Panc1 (cell line): ENCODE results near the gene ADGRB3. TPM values are rescaled to one million over a fixed set of nuclear protein-coding genes. Genes with fewer than 3 reads are reported as not detected.

Experiments
- ATAC-seq: fragments of 200-7000 bp; cut with Tn5 transposase; 2 replicates; pipeline ENCODE4 v1.9.1; 2020; ENCODE audit warnings: mild to moderate bottlenecking, moderate library complexity
- BruUV-seq: library from RNA; stranded (reverse); fragments of 400-500 nt; replicated peaks from 2 replicates; lab custom pipeline; 2021; lab: Mats Ljungman, UMichigan
- CTCF ChIA-PET: fragments of 300-600 bp; sonication (Branson Sonifier 250); formaldehyde crosslinking; loops from one replicate; lab custom pipeline; 2022; ENCODE audit warnings: antibody characterized with exemption; lab: Charles Lee
- POLR2A ChIA-PET: fragments of 300-600 bp; sonication (Branson Sonifier 250); formaldehyde crosslinking; loops from one replicate; lab custom pipeline; 2022; ENCODE audit warnings: antibody characterized with exemption; lab: Charles Lee
- DNase-seq: peaks from one replicate; pipeline ENCODE4 v3.0.0-alpha.2; 2010; ENCODE audit warnings: low read depth, low spot score
- H3K27ac ChIP-seq: 2 replicates; pipeline ENCODE4 v1.5.1; 2011; ENCODE audit warnings: mild to moderate bottlenecking, low read length, inconsistent platforms
- H3K27me3 ChIP-seq: fragments of 200-500 bp; sonication (Bioruptor generic); 2 replicates; pipeline ENCODE4 v1.6.0; 2014; ENCODE audit warnings: low read length, inconsistent platforms; ENCODE audit not compliant: control insufficient read depth, insufficient read depth
- H3K36me3 ChIP-seq: fragments of 200-500 bp; sonication (Bioruptor generic); 2 replicates; pipeline ENCODE4 v1.5.1; 2014; ENCODE audit warnings: inconsistent platforms, mild to moderate bottlenecking, low read length, moderate library complexity; ENCODE audit not compliant: control insufficient read depth, insufficient read depth
- H3K4me1 ChIP-seq: 2 replicates; pipeline ENCODE4 v1.5.1; 2011; ENCODE audit warnings: inconsistent platforms, mild to moderate bottlenecking, low read length, moderate library complexity; ENCODE audit not compliant: control insufficient read depth, insufficient read depth
- H3K4me3 ChIP-seq, 2 experiments: 2 replicates each; pipeline ENCODE4 v1.5.1; 2011 to 2012; ENCODE audit warnings: low read depth in 2 of 2, low read length in 2 of 2, mild to moderate bottlenecking in 2 of 2, inconsistent platforms in 1 of 2, moderate library complexity in 1 of 2
- H3K9me3 ChIP-seq: fragments of 200-500 bp; sonication (Bioruptor generic); 2 replicates; pipeline ENCODE4 v1.5.1; 2014; ENCODE audit warnings: low read depth, mild to moderate bottlenecking, inconsistent platforms, low read length, moderate library complexity; ENCODE audit not compliant: control insufficient read depth, insufficient read depth
- CTCF ChIP-seq: fragments of 450-650 bp; IDR thresholded peaks from 2 replicates; pipeline ENCODE4 v1.5.1; 2017; ENCODE audit warnings: mild to moderate bottlenecking
- POLR2AphosphoS5 ChIP-seq: IDR thresholded peaks from 2 replicates; pipeline ENCODE4 v1.6.1; 2012; ENCODE audit warnings: mild to moderate bottlenecking, low read depth, low read length, moderate library complexity
- REST ChIP-seq, 2 experiments: IDR thresholded peaks; 2 replicates each; pipeline ENCODE4 v1.6.1; 2011 to 2012; ENCODE audit warnings: low read depth in 2 of 2, control low read depth in 1 of 2, low read length in 1 of 2, mild to moderate bottlenecking in 1 of 2, moderate library complexity in 1 of 2; ENCODE audit not compliant: insufficient read depth in 1 of 2
- SIN3A ChIP-seq: IDR thresholded peaks from 2 replicates; pipeline ENCODE4 v1.6.1; 2012; ENCODE audit warnings: low read depth, mild to moderate bottlenecking, low read length, moderate library complexity, borderline replicate concordance; ENCODE audit not compliant: insufficient read depth
- TCF7L2 ChIP-seq: IDR thresholded peaks from 2 replicates; pipeline ENCODE4 v1.6.1; 2011; ENCODE audit warnings: mild to moderate bottlenecking, low read depth, low read length, inconsistent platforms
- in situ Hi-C: cut with HindIII; loops from 2 replicates; pipeline ENCODE4 v1.10.0; 2016; ENCODE audit warnings: low sequenced_read_pairs, low pct_unique_long_range_greater_than_20kb
- intact Hi-C: fragments of 100-400 bp; cut with micrococcal nuclease; formaldehyde crosslinking; loops from one replicate; pipeline ENCODE4 v1.10.0; 2022; ENCODE audit not compliant: unreplicated experiment
- total RNA-seq: library from RNA; stranded (reverse); gene quantifications from one replicate; pipeline ENCODE4 v1.2.1, GENCODE V29; 2021; ENCODE audit not compliant: unreplicated experiment

Gene ADGRB3
- total RNA-seq, 1 experiment from 2014 or later: 0.10 TPM

DNA sequence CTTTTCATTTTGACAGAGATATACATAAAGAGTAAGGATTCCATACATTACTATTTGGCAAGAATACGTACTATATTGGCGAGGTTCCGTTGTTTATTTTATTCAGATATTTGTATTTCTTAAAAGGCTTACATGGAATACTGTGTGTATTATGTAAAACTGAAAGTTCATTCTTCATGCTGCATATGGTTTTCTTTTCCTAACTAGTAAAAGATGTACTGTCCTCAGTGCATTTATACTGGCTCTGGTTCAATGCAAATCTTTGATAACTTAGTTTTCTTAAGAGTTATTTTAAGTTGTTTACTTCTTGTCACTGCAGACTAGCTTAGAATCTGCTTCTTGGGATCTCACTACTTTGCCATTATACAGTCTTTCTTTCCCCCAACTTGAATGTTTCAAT lies 42.0 kb downstream of the ADGRB3 start:
- H3K4me3 ChIP-seq: no peak overlapping the region
- H3K4me1 ChIP-seq: no peaks in the 10 kb centered on the region
- H3K27ac ChIP-seq: no peak overlapping the region
- H3K9me3 ChIP-seq: no peaks in the 10 kb centered on the region
- BruUV-seq: no TSS peak
- no peaks in the 10 kb centered on the region for H3K36me3 ChIP-seq
- in situ Hi-C loops (no loop called here), intact Hi-C loops (no loop called here)
- DNase-seq (no peak), ATAC-seq (no peak)
- H3K27me3 ChIP-seq: no peaks in the 10 kb centered on the region
- POLR2A ChIA-PET: no interaction called here
- CTCF ChIA-PET: no interaction called here
- no peak for TF ChIP-seq POLR2AphosphoS5
- no peak for TF ChIP-seq SIN3A

DNA sequence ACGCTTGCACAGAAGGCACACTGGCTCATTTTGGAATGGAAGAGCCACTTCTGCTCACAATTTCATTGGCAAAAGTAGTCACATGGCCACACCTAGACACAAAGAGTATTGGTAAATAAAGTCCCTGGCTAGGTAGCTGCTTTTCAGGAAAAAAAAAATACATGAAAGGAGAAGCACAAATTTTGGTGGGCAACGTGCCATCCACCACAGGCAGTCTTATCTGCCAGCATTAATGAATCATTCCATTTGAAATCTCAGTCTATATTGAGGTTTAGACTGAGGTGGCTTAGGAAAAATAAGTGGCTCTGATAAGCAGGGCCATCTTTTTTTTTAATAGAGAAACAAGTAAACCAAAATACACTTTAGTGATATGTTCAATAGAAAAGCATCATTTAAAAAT lies 44.3 kb downstream of the ADGRB3 start:
- DNase-seq (no peak), ATAC-seq (no peak)
- no peaks in the 10 kb centered on the region for H3K9me3 ChIP-seq
- no TSS peak for BruUV-seq
- no peaks in the 10 kb centered on the region for H3K27me3 ChIP-seq
- H3K27ac ChIP-seq: no peak overlapping the region
- ChIA-PET POLR2A (no interaction called here), CTCF (no interaction called here)
- no peaks in the 10 kb centered on the region for H3K4me1 ChIP-seq
- in situ Hi-C loops (no loop called here), intact Hi-C loops (no loop called here)
- no peaks in the 10 kb centered on the region for H3K36me3 ChIP-seq
- TF ChIP-seq SIN3A: no peak
- no peak for TF ChIP-seq REST (IDR thresholded peaks at IDR 0.05; ENCODE audit: insufficient read depth in 1 of 2, low read depth in 2 of 2, low read length in 1 of 2)
- TF ChIP-seq TCF7L2: no peak
- TF ChIP-seq POLR2AphosphoS5: no peak
- no peak for TF ChIP-seq CTCF
- no peak overlapping the region for H3K4me3 ChIP-seq

GRCh38 chr6:68680264-68680663 lies 45.2 kb downstream of the ADGRB3 start:
- DNase-seq: no peak
- no peaks in the 10 kb centered on the region for H3K4me1 ChIP-seq
- CTCF ChIA-PET: no interaction called here
- no peaks in the 10 kb centered on the region for H3K36me3 ChIP-seq
- ATAC-seq: no peak
- H3K9me3 ChIP-seq: no peaks in the 10 kb centered on the region
- intact Hi-C loops (no loop called here), in situ Hi-C loops (no loop called here)
- POLR2A ChIA-PET: no interaction called here
- H3K4me3 ChIP-seq: no peak overlapping the region
- no peak overlapping the region for H3K27ac ChIP-seq
- TF ChIP-seq REST (IDR thresholded peaks at IDR 0.05; ENCODE audit: insufficient read depth in 1 of 2, low read depth in 2 of 2, low read length in 1 of 2): no peak
- TF ChIP-seq POLR2AphosphoS5: no peak
- TF ChIP-seq TCF7L2: no peak
- TF ChIP-seq CTCF: no peak
- TF ChIP-seq SIN3A: no peak
- H3K27me3 ChIP-seq: no peaks in the 10 kb centered on the region
- BruUV-seq: no TSS peak
